ENCODE data around the gene DDHD1.
"Not testable (repeated sequence)": the region's sequence is repeated elsewhere in the genome, so short reads cannot be mapped to it uniquely, and the experiment has no call there.

- TF ChIP-seq EZH2phosphoT487 (IDR thresholded peaks at IDR 0.05; ENCODE audit: borderline replicate concordance, low read length); EZH2 (IDR thresholded peaks at IDR 0.05; ENCODE audit: low read length, unreplicated experiment): not testable (repeated sequence)
- TF ChIP-seq, protein P1, sequence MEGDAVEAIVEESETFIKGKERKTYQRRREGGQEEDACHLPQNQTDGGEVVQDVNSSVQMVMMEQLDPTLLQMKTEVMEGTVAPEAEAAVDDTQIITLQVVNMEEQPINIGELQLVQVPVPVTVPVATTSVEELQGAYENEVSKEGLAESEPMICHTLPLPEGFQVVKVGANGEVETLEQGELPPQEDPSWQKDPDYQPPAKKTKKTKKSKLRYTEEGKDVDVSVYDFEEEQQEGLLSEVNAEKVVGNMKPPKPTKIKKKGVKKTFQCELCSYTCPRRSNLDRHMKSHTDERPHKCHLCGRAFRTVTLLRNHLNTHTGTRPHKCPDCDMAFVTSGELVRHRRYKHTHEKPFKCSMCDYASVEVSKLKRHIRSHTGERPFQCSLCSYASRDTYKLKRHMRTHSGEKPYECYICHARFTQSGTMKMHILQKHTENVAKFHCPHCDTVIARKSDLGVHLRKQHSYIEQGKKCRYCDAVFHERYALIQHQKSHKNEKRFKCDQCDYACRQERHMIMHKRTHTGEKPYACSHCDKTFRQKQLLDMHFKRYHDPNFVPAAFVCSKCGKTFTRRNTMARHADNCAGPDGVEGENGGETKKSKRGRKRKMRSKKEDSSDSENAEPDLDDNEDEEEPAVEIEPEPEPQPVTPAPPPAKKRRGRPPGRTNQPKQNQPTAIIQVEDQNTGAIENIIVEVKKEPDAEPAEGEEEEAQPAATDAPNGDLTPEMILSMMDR (conservative IDR thresholded peaks at IDR 0.05; ENCODE audit: low read depth, low read length): not testable (repeated sequence)
Observed at GRCh38 chr14:53181463-53182081, 28.4 kb upstream of the DDHD1 start.
